SK-N-MC (cell line): ENCODE results near the gene AKAP17A.

Experiments used
- EZH2 ChIP-seq: fragments of 200-600 bp; sonication (generic); IDR thresholded peaks from one replicate; pipeline ENCODE4 v1.6.1; 2017; ENCODE audit warnings: antibody characterized with exemption
- POLR2AphosphoS5 ChIP-seq: IDR thresholded peaks from 2 replicates; pipeline ENCODE4 v1.6.1; 2012; ENCODE audit warnings: mild to moderate bottlenecking, low read depth, low read length, borderline replicate concordance

GRCh38 chrX:1578511-1579173 lies 12.8 kb upstream of the AKAP17A start:
- TF ChIP-seq EZH2: no peak
- no peak for TF ChIP-seq POLR2AphosphoS5
